Mononuclear cell (primary cell): ENCODE measurements around the gene VPS33B. TPM values are rescaled to one million over a fixed set of nuclear protein-coding genes. Genes with fewer than 3 reads are reported as not detected.
A peak's percentile ranks its signal among the peaks of the same experiment; 100 is the strongest.
"Not testable (repeated sequence)": the region's sequence is repeated elsewhere in the genome, so short reads cannot be mapped to it uniquely, and the experiment has no call there.

ENCODE experiments used
- H3K27me3 ChIP-seq: 2 replicates; pipeline ENCODE4 v1.6.0; 2011; ENCODE audit warnings: low read length, control low read depth; ENCODE audit not compliant: insufficient read depth
- H3K4me1 ChIP-seq: 2 replicates; pipeline ENCODE4 v1.5.1; 2011; ENCODE audit warnings: mild to moderate bottlenecking, low read length, control low read depth; ENCODE audit not compliant: insufficient read depth
- H3K4me3 ChIP-seq: 2 replicates; pipeline ENCODE4 v1.5.1; 2011; ENCODE audit warnings: mild to moderate bottlenecking, low read length, moderate library complexity
- H3K9me3 ChIP-seq: 2 replicates; pipeline ENCODE4 v1.5.1; 2011; ENCODE audit warnings: low read depth, mild to moderate bottlenecking, control low read depth, low read length
- total RNA-seq: library from RNA; depleted of rRNA; stranded (reverse); fragments of >200 nt; gene quantifications from one replicate; pipeline ENCODE4 v1.2.3, GENCODE V29; 2012

Gene VPS33B
- total RNA-seq, 1 donor, result 9.1 TPM

DNA sequence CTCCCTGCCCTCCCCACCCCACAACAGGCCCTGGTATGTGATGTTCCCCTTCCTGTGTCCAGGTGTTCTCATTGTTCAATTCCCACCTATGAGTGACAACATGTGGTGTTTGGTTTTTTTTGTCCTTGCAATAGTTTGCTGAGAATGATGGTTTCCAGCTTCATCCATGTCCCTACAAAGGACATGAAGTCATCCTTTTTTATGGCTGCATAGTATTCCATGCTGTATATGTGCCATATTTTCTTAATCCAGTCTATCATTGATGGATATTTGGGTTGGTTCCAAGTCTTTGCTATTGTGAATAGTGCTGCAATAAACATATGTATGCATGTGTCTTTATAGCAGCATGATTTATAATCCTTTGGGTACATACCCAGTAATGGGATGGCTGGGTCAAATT is 23.7 kb upstream of the VPS33B start:
- not testable (repeated sequence) for H3K9me3 ChIP-seq, H3K27me3 ChIP-seq, H3K4me3 ChIP-seq
- H3K4me1 ChIP-seq, result peaks cover 29% of the 10 kb centered on the region

GRCh38 chr15:91045065-91045464 is 22.7 kb upstream of the VPS33B start:
- Histone ChIP-seq H3K27me3 (no peaks in the 10 kb centered on the region), H3K4me1 (peaks cover 27% of the 10 kb centered on the region), H3K9me3 (no peaks in the 10 kb centered on the region), H3K4me3 (no peak overlapping the region)

GRCh38 chr15:91043202-91043874 is 20.9 kb upstream of the VPS33B start:
- Histone ChIP-seq H3K27me3 (no peaks in the 10 kb centered on the region), H3K9me3 (no peaks in the 10 kb centered on the region), H3K4me3 (no peak overlapping the region), H3K4me1 (peaks cover 10% of the 10 kb centered on the region)

GRCh38 chr15:91040856-91041255 is 18.5 kb upstream of the VPS33B start:
- H3K27me3 ChIP-seq, result no peaks in the 10 kb centered on the region
- H3K4me1 ChIP-seq, result no peaks in the 10 kb centered on the region

GRCh38 chr15:91039996-91040395 is 17.6 kb upstream of the VPS33B start:
- Histone ChIP-seq H3K4me3 (no peak overlapping the region), H3K27me3 (no peaks in the 10 kb centered on the region), H3K9me3 (no peaks in the 10 kb centered on the region), H3K4me1 (no peaks in the 10 kb centered on the region)

More at GRCh38 chr15:91040856-91041255, 18.5 kb upstream of the VPS33B start:
- no peak overlapping the region for H3K4me3 ChIP-seq
- no peaks in the 10 kb centered on the region for H3K9me3 ChIP-seq

DNA sequence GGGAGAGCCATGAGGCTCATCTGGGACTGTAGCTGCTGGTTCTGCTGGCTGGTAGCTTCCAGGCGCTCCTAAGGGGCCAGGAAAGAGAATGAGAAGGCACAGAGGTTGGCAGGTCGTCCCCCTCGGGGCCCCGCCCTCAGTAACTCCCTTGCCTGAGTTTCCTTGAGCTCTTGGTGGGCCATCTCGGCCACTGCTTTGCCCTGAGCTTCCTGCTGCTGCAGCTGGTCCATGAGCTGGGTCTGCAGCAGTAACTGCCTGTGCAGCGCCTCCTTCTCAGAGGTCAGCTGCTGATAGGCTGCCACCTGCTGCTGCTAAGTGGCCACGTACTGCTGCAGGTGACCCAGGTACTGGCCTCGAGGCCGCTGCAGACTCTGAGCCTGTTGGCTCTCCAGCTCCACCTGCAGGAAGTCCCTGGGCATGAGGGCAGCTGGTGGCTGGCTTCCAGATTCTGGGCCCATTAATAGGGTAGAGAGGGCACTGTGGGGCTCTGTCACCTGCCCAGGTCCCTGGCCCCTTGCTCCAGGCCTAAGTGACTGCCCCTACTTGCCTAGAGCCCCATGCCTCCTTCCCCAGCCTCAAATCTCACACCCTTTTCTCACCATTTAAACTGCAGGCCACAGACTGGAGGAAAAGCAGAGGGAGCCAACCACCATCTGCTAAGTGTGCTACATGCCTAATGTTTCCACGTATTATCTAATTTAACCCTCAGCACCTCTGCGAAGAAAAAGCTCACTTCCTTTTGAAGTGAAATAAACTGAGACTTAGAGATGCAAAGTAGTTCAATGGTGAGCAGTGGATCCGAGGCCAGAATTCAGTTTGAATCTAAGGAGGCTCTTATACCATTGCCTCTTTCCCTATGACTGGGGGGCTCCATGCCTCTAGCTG is 10.8 kb upstream of the VPS33B start:
- Histone ChIP-seq H3K27me3 (no peaks in the 10 kb centered on the region), H3K9me3 (no peaks in the 10 kb centered on the region), H3K4me3 (no peak overlapping the region), H3K4me1 (no peaks in the 10 kb centered on the region)

GRCh38 chr15:91031796-91032195 is 9.4 kb upstream of the VPS33B start:
- Histone ChIP-seq H3K4me1 (no peaks in the 10 kb centered on the region), H3K9me3 (no peaks in the 10 kb centered on the region), H3K4me3 (no peak overlapping the region), H3K27me3 (no peaks in the 10 kb centered on the region)

GRCh38 chr15:91027677-91028076 is 5.3 kb upstream of the VPS33B start:
- Histone ChIP-seq H3K9me3 (no peaks in the 10 kb centered on the region), H3K4me1 (peaks cover 3% of the 10 kb centered on the region), H3K4me3 (no peak overlapping the region), H3K27me3 (no peaks in the 10 kb centered on the region)

GRCh38 chr15:91023720-91024119 is 1.3 kb upstream of the VPS33B start:
- H3K4me1 ChIP-seq, result peaks cover 22% of the 10 kb centered on the region
- no peaks in the 10 kb centered on the region for H3K9me3 ChIP-seq
- no peaks in the 10 kb centered on the region for H3K27me3 ChIP-seq
- H3K4me3 ChIP-seq, result no peak overlapping the region

- H3K27me3 ChIP-seq, result no peaks in the 10 kb centered on the region
- peaks cover 22% of the 10 kb centered on the region for H3K4me1 ChIP-seq
- peak overlapping the region; percentile 94 for H3K4me3 ChIP-seq
- no peaks in the 10 kb centered on the region for H3K9me3 ChIP-seq
Observed at GRCh38 chr15:91022832-91023129, 387 bp upstream of the VPS33B start.

DNA sequence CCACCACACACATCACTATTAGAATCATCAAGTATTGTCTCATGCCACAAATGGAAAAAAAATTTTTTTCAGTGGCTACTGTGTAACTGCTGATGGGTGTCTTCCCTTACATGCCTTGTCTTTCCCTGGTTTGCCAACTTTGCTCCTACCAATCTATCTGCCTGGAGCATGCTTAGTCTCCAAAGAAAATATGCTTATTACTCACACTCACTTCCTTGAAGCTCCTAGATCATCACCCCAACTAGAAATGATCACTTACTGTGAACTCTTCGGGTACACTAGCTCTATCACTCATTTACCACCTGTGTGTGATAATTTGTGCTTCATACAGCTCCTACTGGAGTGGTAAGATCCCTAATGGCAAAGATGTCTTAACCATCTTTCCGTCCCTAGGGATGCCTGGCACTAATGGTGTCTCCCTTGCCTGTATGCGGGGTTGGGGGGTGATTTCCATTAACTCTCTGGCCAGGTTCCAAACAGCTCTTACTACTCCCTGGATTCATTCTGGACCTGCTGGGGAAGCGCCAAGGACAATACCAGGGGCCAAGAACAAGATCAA is 799 bp downstream of the VPS33B start:
- no peaks in the 10 kb centered on the region for H3K27me3 ChIP-seq
- H3K4me1 ChIP-seq, result peaks cover 22% of the 10 kb centered on the region
- peak overlapping the region; percentile 94 for H3K4me3 ChIP-seq
- no peaks in the 10 kb centered on the region for H3K9me3 ChIP-seq

DNA sequence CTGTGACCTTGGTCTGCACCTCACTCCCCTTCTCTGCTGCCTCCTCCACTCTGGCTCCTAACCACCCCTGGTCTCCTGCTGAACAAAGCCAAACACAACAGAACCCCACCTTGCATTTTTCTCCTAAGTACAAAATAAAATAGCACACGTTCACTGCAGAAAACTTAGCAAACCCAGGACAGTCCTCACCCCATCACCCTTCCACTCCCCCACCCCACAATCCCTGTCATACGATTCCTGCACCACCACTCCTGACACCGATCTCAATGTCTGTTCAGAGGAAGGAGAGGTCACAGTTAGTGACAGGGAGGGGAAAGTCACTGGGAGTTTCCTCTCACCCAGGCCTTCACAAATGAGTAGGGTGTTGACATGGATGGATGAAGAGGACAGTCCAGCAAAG is 4.2 kb downstream of the VPS33B start:
- H3K4me3 ChIP-seq, result no peak overlapping the region
- H3K27me3 ChIP-seq, result no peaks in the 10 kb centered on the region
- H3K9me3 ChIP-seq, result no peaks in the 10 kb centered on the region
- H3K4me1 ChIP-seq, result peaks cover 22% of the 10 kb centered on the region

- Histone ChIP-seq H3K4me1 (peaks cover 20% of the 10 kb centered on the region), H3K27me3 (no peaks in the 10 kb centered on the region), H3K9me3 (no peaks in the 10 kb centered on the region), H3K4me3 (no peak overlapping the region)
Observed at GRCh38 chr15:91017716-91018115, 4.7 kb downstream of the VPS33B start.

- H3K4me1 ChIP-seq, H3K27me3 ChIP-seq, H3K4me3 ChIP-seq, H3K9me3 ChIP-seq: not testable (repeated sequence)
Observed at GRCh38 chr15:91013701-91014100, 8.7 kb downstream of the VPS33B start.

DNA sequence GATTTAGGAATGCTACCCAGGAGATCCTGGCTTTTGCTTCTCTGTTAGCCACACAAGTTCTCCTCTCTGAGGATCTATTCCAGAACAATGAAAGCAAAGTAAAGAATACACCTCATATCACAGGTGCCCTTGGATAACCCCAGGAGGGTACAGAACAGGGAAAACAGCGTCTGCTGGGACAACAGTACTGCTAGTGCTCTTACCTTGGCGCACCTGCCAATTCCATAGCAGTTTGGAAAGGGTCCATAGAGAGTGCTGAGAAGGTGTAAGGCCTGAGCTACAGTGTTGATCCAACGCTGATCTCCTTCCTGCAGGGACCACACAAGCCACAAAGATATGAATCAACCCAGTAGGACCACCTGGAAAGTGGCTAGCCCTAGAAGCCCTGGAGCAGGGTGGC is 15.1 kb downstream of the VPS33B start:
- Histone ChIP-seq H3K9me3 (no peaks in the 10 kb centered on the region), H3K4me1 (no peaks in the 10 kb centered on the region), H3K4me3 (no peak overlapping the region), H3K27me3 (no peaks in the 10 kb centered on the region)
